Measurements from ENCODE around the gene ITIH3. TPM values are rescaled to one million over a fixed set of nuclear protein-coding genes. Genes with fewer than 3 reads are reported as not detected.
A peak's percentile ranks its signal among the peaks of the same experiment; 100 is the strongest.

ITIH3 gene
- total and polyA plus RNA-seq, 2 of the 4 experiments (the other 2 are of a cell fraction): 0.72 to 0.94 TPM

DNA sequence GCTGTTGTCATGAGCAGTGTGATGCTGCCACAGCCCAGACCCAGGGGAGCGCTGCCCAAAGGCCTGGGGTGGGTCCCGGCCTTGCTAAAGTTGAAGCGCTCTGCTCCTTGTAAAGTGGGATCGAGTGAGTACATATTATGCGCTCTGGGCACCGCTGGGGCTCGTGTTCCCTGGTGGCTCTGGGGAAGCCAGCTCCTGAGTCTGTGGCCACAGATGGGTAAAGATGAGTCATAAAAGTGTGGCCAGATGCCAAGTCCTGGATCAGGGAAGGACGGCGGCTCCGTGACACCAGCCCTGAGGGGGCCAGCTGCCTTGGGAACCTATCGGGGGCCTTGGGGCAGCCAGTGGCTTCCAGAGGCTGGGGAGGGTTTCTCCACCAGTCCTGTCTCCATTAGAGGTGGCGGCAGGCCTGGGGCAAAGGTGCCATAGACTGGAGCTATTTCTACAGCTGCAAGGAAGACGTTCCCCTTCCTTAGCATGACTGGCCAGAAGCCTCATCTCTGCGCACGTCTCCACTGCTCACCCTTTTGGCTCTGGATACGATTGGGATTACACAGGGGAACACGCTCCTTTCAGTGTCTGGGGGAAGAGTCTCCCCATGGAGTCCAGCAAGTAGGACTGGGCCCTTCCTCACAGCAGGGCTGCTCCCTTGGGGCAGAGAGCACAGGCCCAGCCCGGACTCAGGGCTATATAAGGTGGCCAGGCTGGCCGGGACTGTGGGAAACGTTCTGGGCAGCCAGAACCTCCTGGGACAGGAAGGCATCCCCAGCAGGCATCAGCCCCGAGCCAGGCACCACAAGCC is 37.1 kb downstream of the ITIH3 start:
- H3K4me3 ChIP-seq (ENCODE audit: insufficient read depth, low read depth, low read length): no peak overlapping the region
- no peak overlapping the region for H3K14ac ChIP-seq (replicated peaks; ENCODE audit: low read depth, low read length)
- no peak overlapping the region for H3K4me2 ChIP-seq (ENCODE audit: low read depth, low read length)
- H3K9ac ChIP-seq (ENCODE audit: low read depth, low read length): no peak overlapping the region
- CTCF ChIA-PET: interaction anchor here (0.7 kb wide), 1 partner anchor 32 kb away, joined by 3 read pairs; no protein-coding TSS in a partner anchor
- H2BK5ac ChIP-seq (ENCODE audit: low read depth, low read length, poor library complexity, severe bottlenecking): no peak overlapping the region
- H3K4ac ChIP-seq (ENCODE audit: low read depth, low read length): no peak overlapping the region
- H3K9me1 ChIP-seq (ENCODE audit: insufficient read depth, low read length): peaks cover 14% of the 10 kb centered on the region; the same call in 1 of the 2 replicates
- H3K4me1 ChIP-seq (ENCODE audit: control insufficient read depth, insufficient read depth, low read length): peaks cover 19% of the 10 kb centered on the region
- dilution Hi-C loops (cut with HindIII; ENCODE audit: low sequenced_read_pairs, unreplicated experiment): no loop called here
- no peak overlapping the region for H2BK20ac ChIP-seq (ENCODE audit: low read depth, low read length)
- no peaks in the 10 kb centered on the region for H3K79me1 ChIP-seq (ENCODE audit: low read depth in 1 of 2, low read length in 2 of 2)
- no peak overlapping the region for H3K56ac ChIP-seq (ENCODE audit: extremely low read depth, insufficient read depth, low read length)
- BruUV-seq (replicated peaks): no TSS peak
- no peak overlapping the region for H4K5ac ChIP-seq (ENCODE audit: low read depth, low read length)
- H2AFZ ChIP-seq (replicated peaks; ENCODE audit: low read length, poor library complexity): peak overlapping the region; percentile 62
- no peak overlapping the region for H3K18ac ChIP-seq (ENCODE audit: low read depth, low read length)
- no peak overlapping the region for H3K27ac ChIP-seq (ENCODE audit: insufficient read depth, low read length)
- in situ Hi-C loops (cut with MboI; ENCODE audit: low sequenced_read_pairs): no loop called here
- no peak overlapping the region for H4K91ac ChIP-seq (ENCODE audit: insufficient read depth, low read depth, low read length)
- no peak overlapping the region for H2BK120ac ChIP-seq (ENCODE audit: low read depth, low read length)
- intact Hi-C loops (cut with micrococcal nuclease): no loop called here
- peaks cover 3% of the 10 kb centered on the region; the same call in 1 of the 2 replicates for H3K36me3 ChIP-seq (ENCODE audit: control insufficient read depth, insufficient read depth, low read length)
- H3K9me3 ChIP-seq (ENCODE audit: control insufficient read depth, insufficient read depth, low read length): no peaks in the 10 kb centered on the region
- H2AK5ac ChIP-seq (ENCODE audit: low read depth, low read length): no peak overlapping the region
- ATAC-seq (ENCODE audit: low read depth): peak; percentile 59
- no peaks in the 10 kb centered on the region for H3K27me3 ChIP-seq (ENCODE audit: control insufficient read depth, insufficient read depth, low read length)
- H4K8ac ChIP-seq (ENCODE audit: low read depth in 2 of 2, low read length in 2 of 2): no peak overlapping the region
- peak; percentile 76 for DNase-seq
- no peak overlapping the region for H2AK9ac ChIP-seq (replicated peaks; ENCODE audit: low read depth, low read length, poor library complexity)
- peak; percentile 24; the same call in 1 of the 2 replicates for TF ChIP-seq FOS (IDR thresholded peaks at IDR 0.05; ENCODE audit: low read depth, low read length)
- no peak for TF ChIP-seq SMC3 (IDR thresholded peaks at IDR 0.05; ENCODE audit: low read depth, low read length)
- TF ChIP-seq RFX5 (IDR thresholded peaks at IDR 0.05; ENCODE audit: low read depth, low read length): no peak
- no peak overlapping the region for H2BK15ac ChIP-seq (ENCODE audit: low read depth, low read length)
- no peak overlapping the region for H3K23ac ChIP-seq (ENCODE audit: low read depth, low read length)
- no peaks in the 10 kb centered on the region for H4K20me1 ChIP-seq (ENCODE audit: insufficient read depth, low read length)
- POLR2A ChIA-PET (ENCODE audit: unreplicated experiment): no interaction called here
- WGBS, 2 experiments (ENCODE audit: extremely low coverage in 2 of 2, insufficient read length in 1 of 2): 71% methylated on average over 6 of the region's 21 CpGs; no CpG with 5 or more reads in 1 of the 2 experiments

Measured in IMR-90 (cell line).